ENCODE data around the gene GBE1.
"Not testable (repeated sequence)": the region's sequence is repeated elsewhere in the genome, so short reads cannot be mapped to it uniquely, and the experiment has no call there.

Gene GBE1

DNA sequence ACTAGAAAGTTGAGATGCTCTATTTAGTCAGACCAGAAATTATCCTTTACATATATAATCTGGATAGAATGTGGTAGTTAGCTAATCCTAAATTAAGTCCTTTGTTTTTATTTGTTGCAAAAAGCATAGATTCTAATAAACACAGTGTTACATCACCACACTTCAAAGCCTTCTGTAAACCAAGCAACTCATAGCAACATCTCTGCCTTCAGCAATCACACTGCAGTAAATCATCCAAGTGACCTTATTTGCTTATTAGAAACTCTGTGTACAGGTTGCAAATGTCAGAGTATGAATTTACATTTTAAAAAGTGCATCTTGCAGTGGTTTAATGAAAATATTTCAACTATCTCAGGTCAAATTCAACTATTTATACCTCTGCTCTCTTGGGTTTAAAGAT, 242.5 kb downstream of the GBE1 start:
- DNase-seq: peak; percentile 2

DNA sequence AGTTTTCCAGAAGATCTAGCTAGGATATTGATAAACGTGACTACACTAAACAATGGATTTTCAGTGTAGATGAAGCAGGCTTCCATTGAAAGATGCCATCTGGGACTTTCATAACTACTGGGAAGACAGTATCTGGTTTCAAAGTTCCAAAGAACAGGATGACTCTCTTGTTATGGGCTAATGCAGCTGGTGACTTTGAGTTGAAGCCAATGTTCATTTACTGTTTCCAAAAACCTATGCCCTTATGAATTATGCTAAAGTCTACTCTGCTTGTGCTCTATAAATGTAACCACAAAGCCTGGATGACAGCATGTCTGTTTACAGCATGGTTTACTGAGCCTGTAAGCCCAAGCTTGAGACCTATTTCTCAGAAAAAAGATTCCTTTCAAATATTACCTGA, 245.4 kb downstream of the GBE1 start:
- no peak for DNase-seq

DNA sequence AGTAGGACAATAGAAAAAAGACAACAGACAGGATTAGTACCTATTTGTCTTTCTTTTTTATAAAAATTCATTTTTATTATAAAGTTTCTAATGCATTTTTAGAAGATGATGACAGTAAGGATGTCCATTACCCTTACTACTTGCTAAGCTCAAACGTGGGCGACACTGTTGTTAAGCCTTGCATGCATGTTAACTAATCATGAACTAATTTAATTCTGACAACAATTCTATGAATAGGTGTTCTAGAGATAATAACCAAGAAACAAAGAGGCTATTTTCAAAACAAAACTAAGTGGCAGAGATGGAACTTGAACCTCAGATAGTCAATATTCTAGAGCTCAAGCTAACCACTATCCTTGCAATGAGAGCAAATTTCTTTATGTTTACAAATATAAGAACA, 247.9 kb downstream of the GBE1 start:
- DNase-seq: no peak

DNA sequence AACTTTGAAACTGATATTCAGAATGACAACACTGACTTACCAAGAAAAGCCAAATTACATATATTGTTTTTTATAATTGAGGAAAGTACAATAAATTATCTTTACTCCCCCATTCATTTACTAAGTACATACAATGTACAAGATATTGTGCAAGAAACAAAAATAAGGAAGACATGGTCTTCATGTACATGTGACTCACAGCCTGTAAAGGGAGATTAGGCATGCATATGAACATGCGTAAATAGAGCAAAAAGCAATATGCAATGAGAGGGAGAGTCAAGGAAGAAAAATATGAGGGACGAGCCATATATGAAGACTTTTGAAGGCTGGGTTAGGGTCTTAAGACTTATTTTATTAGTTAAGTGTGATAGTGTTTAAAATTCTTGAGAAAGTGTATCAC, 258.4 kb downstream of the GBE1 start:
- no peak for DNase-seq

DNA sequence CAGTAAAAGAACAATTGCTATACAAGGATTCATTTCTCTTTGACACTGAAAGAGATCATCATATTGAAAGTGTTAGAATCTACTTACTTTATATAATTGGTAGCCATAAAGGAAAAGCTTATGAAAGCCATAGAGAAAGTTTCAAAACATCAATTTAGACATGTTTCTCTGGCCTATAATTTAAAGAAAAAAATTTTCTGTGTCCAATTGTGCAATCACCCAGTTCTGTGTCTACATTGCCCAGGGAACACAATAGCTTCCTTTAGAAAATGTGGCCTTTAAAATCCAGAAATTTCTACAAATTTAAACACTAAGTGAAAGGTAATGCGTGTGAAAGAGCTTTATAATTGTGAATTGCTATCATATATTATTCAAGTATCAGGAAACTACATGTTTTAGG, 259.2 kb downstream of the GBE1 start:
- DNase-seq: no peak

DNA sequence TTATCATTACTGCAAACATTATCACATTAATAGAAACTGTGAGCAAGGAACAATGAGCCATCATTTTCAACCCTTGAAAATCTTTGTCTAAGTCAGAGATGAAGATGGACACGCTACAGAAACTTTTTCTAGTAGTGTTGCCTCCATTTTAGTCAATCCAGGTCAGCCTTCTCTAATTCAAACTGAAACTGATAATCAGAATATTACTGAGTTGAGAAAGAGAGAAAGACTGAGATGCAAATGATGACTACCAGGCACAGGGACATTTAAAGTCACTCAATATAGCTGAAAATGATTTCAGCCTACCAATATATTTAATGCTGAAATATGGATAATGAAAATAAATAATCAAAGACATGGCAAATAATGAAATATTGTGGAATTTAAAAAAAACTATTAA, 261.4 kb downstream of the GBE1 start:
- DNase-seq: no peak

DNA sequence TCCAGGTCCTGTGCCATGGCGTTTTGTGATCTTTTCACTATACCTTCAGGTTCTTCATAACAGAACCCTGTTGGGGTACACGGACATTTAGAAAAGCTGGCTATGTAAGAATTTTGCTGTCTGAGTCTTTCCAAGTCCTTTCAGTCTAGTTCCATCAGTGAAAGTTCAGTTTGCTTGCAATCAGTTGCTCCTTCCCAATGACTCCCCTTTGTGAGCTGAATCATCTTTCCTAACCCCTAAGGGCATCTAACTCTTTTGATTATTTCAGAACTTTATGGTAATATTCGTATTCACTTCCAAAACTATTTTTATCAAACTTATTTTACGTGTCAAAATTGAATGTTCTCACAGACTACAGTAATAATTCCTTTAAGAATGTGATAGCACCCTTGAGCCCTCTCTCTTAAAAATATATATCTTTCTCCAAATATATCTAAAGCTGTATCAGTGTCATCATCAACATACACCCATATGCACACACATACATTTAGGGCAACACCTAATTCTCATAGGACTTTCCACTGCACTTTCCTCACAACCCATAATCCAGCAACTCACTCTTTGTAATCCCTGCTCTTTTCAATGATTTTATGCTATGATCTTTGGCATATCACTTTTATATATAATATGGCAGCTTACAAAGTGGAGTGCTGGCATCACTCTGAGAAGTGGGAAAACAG, 263.7 kb downstream of the GBE1 start:
- DNase-seq: no peak

DNA sequence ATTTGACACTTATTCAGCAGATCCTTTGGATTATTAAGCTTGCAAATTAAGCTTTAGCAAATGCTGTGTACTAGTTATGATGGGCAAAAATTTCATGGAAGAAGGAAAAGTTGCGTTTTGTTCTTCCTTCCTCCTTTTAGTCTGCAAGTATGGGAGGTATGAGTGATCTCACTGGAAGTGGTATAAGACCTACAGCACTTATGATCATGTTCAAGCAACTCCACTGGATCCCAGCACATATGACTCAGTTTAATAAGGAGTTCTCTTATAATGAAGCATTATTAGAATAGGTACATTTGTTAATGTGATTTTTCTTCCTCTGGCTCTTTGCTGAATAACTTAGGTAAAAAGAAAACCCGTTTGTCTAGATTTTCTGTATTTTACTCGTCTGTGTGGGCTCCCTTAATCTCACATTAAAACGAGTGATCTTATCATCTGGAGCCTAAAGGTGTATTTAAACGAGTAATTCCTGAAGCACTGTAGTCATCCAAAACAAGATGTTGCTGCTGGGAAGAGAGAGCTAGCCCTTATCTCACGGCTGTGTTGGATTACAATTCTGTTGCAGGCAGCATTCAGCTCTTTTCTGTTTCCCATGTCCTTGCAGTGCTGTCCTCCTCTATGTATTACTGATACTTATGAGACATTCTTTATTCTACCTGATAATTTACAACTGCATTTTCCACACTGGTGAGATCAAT, 264.9 kb downstream of the GBE1 start:
- no peak for DNase-seq

DNA sequence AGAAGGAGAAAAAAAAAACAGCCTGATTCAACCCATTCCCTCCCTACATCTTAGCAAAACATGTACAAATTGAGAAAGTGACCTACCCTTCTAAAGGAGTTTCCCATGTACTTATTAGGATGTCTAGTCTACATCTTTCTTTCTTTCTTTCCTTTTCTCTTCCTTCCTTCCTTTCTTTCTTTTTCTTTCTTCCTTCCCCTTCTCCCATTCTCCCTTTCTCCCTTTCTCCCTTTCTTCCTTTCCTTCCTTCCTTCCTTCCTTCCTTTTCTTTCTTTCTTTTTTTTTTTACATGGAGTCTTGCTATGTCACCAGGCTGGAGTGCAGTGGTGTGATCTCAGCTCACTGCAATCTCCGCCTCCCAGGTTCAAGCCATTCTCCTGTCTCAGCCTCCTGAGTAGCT, 269.0 kb downstream of the GBE1 start:
- not testable (repeated sequence) for DNase-seq

DNA sequence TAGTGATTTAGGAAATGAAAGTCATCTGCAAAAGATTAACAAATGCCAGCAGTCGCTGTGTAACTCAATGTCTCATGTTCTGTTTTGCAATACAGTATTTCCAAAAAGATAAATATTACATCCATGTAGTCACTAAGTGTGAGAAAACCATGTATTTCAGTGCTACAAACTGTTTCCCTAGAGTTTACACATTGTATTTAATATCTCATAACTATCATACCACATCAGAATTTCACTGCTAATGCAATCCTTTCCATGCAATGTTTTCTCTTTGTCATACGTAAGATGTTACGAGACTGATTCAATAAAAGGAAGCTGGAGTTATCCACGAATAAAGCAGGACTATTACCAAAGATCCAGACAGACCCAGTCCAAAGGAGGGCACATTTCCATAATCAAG, 269.4 kb downstream of the GBE1 start:
- no peak for DNase-seq

DNA sequence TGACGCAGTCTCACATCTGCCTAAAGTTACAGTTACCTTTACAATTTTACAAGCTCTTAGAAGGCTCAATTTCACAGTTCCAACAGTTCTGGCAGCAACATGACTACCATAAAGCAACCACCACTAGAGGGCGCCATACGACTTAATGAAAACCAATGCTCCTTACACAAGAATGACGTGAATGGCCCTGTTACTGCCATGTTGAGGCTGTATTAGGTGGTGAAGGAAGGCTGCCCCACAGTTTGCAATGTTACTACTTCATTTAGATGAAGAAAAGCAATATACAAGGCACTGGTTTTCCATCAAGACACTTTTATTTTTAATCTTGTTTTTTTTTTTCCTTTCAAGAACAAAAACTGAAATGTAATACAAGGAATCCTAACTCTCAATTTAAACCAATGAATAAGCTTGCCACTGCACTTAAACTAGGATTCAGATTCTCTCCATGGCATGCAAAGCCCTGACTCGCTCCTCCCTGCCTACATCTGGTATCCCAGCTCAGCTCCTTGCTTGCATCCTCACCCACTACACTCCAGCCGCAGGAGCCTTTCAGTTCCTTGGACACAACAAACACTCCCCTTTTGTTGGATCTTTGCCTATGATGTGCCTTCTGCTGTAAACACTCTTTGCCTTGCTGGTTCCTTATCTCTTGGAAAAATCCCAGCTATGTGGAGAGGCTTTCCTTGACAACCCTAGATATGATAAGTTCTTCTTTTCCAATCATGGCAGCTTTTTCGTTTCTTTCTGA, 270.7 kb downstream of the GBE1 start:
- peak; percentile 87 for DNase-seq

DNA sequence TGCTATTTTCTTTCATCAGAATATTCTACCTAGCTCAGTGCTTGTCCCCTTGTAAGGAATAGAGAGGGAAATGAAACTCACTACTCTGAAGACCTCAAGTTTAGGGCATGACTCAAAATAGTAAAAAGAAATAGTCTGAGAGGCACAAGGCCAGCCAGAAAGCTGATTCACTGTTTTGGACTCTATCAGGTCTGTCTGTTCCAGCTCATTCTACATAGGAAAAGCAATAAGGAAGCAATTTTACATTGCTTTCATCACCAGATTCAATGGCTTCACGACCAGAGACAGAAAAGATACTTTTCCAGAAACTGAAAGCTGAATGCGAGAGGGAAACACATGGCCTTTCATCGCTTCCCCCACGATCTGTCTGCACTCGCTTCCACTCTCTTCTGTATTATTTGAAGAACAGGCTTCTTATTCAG, 276.0 kb downstream of the GBE1 start:
- DNase-seq: no peak

DNA sequence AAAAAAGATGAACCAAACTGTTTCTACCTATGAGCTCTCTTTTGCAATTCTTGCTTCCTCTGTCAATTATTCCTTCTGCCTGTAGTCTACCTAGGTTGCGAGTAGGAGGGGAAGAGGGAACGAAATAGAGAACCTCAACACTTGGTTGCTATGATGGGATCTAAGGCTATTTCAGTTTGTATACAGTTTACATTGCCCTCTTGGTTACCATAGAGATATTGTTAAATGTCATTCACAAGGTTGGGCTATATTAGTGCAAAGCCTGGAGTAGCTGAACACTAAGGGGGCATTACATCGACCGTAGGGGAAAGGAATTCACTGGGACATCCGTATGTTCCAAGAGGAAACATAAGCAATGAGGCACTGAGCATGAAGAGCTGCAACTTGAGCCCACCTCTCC, 276.9 kb downstream of the GBE1 start:
- DNase-seq: no peak

DNA sequence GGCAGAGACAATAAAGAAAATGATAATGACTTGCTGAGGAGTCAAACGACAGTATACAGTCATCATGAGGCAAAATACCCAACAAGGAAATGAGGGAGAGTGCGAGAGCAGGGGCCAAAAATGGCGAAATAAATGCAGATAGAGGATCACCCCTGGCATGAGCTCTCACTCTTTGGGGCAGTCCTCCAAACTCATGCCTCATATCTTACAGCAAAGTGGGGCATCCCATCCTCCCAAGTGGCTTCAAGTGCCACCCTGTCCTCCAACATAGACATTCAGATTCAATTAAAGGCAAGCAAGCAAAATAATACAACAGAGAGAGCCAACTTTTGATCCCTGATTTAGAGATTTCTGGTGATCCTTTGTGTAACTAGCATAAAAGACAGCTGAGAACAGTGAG, 278.4 kb downstream of the GBE1 start:
- DNase-seq: no peak

DNA sequence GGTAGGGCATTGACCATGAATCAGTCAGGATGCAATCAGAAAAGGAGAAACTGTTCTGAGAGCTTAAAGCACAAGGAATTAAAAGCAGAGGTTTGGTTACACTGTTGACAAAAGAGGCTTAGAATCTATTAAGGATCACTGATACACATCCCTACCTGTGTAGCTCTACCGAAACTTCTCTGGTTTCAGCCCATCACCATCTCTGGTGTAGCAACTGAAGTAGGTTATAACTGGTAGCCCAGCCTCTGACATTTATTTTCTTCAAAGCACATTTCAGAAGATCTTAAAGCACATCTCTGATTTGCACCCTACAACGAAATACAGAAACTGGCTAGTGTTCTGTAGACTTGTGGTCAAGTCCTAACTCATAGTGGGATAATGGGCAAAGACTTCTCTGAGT, 283.7 kb downstream of the GBE1 start:
- no peak for DNase-seq

DNA sequence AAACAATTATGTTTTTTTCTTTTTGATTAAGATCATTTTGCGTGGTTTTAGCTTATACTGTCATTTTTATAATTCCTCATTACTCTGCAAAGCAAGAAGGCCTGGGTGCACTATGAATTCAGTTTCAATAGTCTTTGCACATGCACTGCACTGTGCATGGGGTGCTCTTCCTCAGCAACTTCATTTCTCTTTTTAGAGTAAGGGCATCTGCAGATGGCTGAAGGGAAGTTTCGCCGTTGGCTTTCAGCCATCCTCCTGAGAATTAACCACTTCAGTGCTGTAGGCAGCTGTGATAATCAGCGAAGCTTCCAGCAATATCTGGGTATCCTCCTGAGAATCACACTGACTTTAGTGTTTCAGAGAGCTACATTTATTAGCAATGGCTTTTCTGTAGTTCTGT, 284.8 kb downstream of the GBE1 start:
- no peak for DNase-seq

DNA sequence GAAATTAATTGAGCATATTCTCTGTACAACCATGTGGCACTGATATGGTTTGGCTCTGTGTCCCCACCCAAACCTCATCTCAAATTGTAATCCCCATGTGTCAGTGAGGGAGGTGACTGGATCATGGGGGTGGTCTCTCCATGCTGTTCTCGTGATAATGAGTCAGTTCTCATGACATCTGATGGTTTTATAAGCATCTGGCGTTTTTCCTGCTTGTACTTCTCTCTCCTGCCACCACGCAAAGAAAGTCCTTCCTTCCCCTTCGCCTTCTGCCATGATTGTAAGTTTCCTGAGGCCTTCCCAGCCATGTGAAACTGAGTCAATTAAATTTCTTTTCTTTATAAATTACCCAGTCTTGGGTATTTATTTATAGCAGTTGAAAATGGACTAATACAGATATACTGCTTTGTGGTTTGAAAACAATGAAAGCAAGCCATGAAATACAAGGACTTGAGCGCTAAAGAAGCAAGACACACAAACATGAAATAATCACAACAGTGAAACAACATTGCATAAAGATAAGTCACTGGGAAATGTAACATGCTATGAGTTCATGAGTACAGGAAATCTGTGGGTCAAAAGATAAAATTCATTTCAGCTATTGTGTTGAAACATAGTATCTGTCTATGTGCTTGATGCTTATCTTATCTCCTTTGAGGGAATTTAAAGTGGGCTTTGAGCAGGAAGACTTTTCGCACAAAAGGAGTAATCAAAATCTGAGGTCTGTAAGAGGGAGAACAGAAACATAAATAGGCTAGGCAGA, 288.7 kb downstream of the GBE1 start:
- DNase-seq: no peak

DNA sequence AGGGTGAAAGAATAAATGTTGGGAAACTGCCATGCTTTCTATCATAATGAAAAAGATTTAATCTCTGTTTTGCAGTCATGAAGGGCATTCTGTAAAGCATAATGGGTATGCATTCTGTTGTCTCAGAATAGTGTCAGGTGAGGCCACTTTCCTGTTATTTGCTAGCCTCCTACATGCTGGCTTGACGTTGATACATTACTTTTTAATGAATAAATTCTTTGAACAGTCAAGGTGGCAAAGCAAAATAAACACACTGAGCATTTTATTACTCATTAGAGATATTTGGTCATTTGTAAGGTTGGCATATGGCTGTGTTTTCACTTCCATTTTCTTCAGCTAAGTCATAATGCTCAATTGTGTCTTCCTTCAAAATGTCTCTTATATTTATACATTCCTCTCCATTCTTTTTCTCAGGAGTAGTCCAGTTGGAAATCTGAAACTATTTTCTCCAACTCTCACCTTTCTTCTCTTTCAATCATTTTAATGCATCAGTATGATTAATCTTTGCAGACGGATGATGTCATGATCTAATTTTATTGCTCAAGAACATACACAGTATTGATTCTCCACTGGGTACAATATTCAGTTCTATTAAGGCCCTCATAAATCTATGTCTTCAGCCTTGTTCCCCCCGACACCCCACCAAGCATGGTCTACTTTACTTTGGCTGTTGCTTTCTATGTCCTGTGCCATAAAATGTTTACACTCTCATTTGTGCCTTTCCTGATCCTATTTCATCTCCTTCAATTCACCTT, 290.7 kb downstream of the GBE1 start:
- DNase-seq: peak; percentile 77

DNA sequence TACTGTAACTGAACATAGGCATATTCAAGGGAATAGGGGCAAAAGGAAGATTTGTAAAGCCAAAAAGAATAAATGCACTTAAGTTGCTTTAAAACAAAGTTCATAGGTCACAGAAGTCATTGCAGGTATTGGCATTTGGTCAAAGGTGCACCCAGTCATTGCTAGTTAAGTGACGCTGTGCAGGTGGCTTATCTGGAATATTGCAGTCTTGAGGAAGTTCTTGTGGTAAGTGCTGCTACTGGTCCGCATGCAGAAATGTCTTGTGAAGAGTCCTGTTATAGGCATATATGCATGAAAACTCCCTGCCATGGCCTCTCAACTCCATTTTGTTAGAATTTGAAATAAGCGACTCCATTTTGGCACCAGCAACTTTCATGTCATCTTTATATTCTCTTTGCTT, 293.1 kb downstream of the GBE1 start:
- DNase-seq: no peak

DNA sequence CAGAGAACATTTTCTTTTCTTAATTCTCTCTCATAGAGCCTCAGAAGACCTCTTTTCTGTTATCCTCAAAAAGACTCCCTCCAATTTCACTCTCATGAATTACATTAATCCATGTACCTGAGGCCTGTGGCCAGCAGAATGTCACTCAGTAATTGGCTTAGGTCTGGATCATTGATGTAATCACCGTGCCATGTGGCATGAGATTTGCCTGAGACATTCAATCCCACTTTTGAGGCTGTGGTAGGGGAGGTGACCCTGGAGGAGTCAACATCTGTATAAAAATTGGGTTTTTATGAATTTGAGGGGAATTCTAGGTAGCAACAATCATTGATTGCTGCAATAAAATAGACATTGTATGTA, 295.3 kb downstream of the GBE1 start:
- no peak for DNase-seq

DNA sequence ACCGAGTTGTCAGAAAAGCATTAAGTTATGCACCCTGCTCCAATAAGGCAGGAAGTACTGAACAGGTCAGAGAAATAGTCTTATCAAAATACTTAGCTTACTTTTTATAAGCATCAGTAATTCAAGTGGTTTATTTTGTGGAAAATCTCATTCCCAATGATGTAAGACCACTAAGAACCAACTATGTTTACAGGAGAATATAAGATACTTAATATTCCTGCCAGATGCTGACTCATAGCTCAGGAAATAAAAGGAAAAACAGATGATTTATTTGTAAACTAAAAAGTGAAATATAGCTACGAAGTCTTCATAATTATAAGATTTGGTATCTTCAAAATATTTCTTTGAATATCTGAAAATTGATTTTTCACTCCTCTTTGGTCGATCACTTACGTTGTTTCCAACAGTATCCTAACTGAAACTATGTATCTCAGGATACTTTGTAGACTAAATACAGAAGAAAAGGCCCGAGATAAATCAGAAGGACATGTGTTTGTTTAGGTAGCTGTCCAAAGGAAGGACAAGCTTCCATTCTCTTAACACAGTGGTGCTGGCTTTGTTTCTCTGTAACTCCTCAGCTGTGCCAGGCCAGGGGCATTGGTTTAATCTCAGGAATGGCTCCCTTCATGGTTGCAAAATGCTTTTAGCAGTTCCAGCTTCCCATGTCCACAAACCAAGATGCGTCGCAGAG, 295.8 kb downstream of the GBE1 start:
- no peak for DNase-seq

DNA sequence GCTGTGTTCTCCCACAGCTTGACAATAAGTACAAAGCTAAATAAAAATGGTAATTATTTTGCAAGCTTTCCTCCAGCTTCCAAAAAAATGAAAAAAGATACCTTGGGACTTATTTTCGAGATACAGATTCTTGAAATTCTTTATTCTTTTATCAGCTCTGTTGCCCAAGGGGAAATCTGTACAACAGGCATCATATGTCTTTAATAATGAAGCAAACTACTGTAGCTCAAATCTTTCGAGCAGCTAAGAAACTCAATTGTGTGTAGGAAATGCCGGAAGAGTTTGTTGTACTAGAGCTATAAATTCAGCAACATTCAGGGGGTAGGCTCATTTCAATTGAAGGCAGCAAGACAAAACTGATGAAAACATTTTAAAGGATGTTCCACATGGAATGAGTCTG, 297.7 kb downstream of the GBE1 start:
- DNase-seq: no peak

All from NCI-H69 (cell line).